Glutamatergic neuron (in vitro differentiated cells): ENCODE measurements around the gene INKA1. TPM values are rescaled to one million over a fixed set of nuclear protein-coding genes. Genes with fewer than 3 reads are reported as not detected.

Source experiments
- DNase-seq: peaks from one replicate; pipeline ENCODE4 v3.0.0; 2022
- H3K27ac Mint-ChIP-seq: one replicate; pipeline ENCODE4 v1.8.0; 2020; ENCODE audit warnings: mild to moderate bottlenecking, mixed read lengths, inconsistent platforms; ENCODE audit not compliant: unreplicated experiment
- H3K27me3 Mint-ChIP-seq: one replicate; pipeline ENCODE4 v1.8.0; 2020; ENCODE audit warnings: mild to moderate bottlenecking, moderate library complexity, mixed read lengths, inconsistent platforms; ENCODE audit not compliant: unreplicated experiment
- H3K36me3 Mint-ChIP-seq: one replicate; pipeline ENCODE4 v1.8.0; 2020; ENCODE audit warnings: mild to moderate bottlenecking, mixed read lengths, inconsistent platforms; ENCODE audit not compliant: unreplicated experiment
- H3K4me1 Mint-ChIP-seq: one replicate; pipeline ENCODE4 v1.8.0; 2020; ENCODE audit warnings: mild to moderate bottlenecking, low read depth, mixed read lengths, inconsistent platforms; ENCODE audit not compliant: unreplicated experiment
- H3K4me3 Mint-ChIP-seq: one replicate; pipeline ENCODE4 v1.8.0; 2020; ENCODE audit warnings: mild to moderate bottlenecking, mixed read lengths, inconsistent platforms; ENCODE audit not compliant: unreplicated experiment
- H3K9me3 Mint-ChIP-seq: one replicate; pipeline ENCODE4 v1.8.0; 2020; ENCODE audit warnings: mild to moderate bottlenecking, moderate library complexity, mixed read lengths, inconsistent platforms; ENCODE audit not compliant: unreplicated experiment
- CTCF ChIP-seq: fragments of 200-600 bp; sonication (generic); IDR thresholded peaks from one replicate; pipeline ENCODE4 v1.5.0; 2021; ENCODE audit not compliant: partially characterized antibody, unreplicated experiment
- total RNA-seq: library from RNA; stranded (reverse); fragmentation: NEBNext Ultra II Directional; extraction: Animal tissue kit (Norgen Biotek cat#: 25700); gene quantifications from one replicate; pipeline ENCODE4 v1.2.1, GENCODE V29; 2021; ENCODE audit not compliant: unreplicated experiment

The INKA1 gene
- total RNA-seq, 1 donor from 2014 or later = 4.2 TPM

- peaks cover 2% of the 10 kb centered on the region for H3K9me3 Mint-ChIP-seq
- no peaks in the 10 kb centered on the region for H3K36me3 Mint-ChIP-seq
- peaks cover 5% of the 10 kb centered on the region for H3K4me1 Mint-ChIP-seq
- no peak for DNase-seq
- H3K27ac Mint-ChIP-seq = no peak overlapping the region
- no peak for TF ChIP-seq CTCF
- H3K4me3 Mint-ChIP-seq = no peak overlapping the region
- H3K27me3 Mint-ChIP-seq = peaks cover 10% of the 10 kb centered on the region
These were observed 11.5 kb upstream of the INKA1 start for GRCh38 chr3:49791571-49791970.

GRCh38 chr3:49792371-49793150, 10.5 kb upstream of the INKA1 start:
- no peak for DNase-seq
- H3K27ac Mint-ChIP-seq = no peak overlapping the region

GRCh38 chr3:49793486-49794085, 9.5 kb upstream of the INKA1 start:
- Mint-ChIP-seq H3K4me1 (peaks cover 5% of the 10 kb centered on the region), H3K36me3 (no peaks in the 10 kb centered on the region), H3K27me3 (peaks cover 7% of the 10 kb centered on the region), H3K9me3 (peaks cover 2% of the 10 kb centered on the region), H3K4me3 (no peak overlapping the region), H3K27ac (no peak overlapping the region)
- no peak for TF ChIP-seq CTCF
- DNase-seq = no peak

More at GRCh38 chr3:49792371-49793150, 10.5 kb upstream of the INKA1 start:
- peaks cover 7% of the 10 kb centered on the region for H3K27me3 Mint-ChIP-seq
- H3K4me1 Mint-ChIP-seq = peaks cover 5% of the 10 kb centered on the region
- H3K4me3 Mint-ChIP-seq = no peak overlapping the region
- no peaks in the 10 kb centered on the region for H3K36me3 Mint-ChIP-seq
- peaks cover 2% of the 10 kb centered on the region for H3K9me3 Mint-ChIP-seq
- TF ChIP-seq CTCF = no peak

GRCh38 chr3:49794431-49794830, 8.6 kb upstream of the INKA1 start:
- no peak overlapping the region for H3K4me3 Mint-ChIP-seq
- peaks cover 5% of the 10 kb centered on the region for H3K4me1 Mint-ChIP-seq
- peaks cover 7% of the 10 kb centered on the region for H3K27me3 Mint-ChIP-seq
- no peak for TF ChIP-seq CTCF
- H3K27ac Mint-ChIP-seq = no peak overlapping the region
- no peaks in the 10 kb centered on the region for H3K9me3 Mint-ChIP-seq
- H3K36me3 Mint-ChIP-seq = no peaks in the 10 kb centered on the region
- no peak for DNase-seq
